Central memory CD4-positive, alpha-beta T cell (primary cell): ENCODE data around the gene LIX1.
"Not testable (repeated sequence)": the region's sequence is repeated elsewhere in the genome, so short reads cannot be mapped to it uniquely, and the experiment has no call there.

ENCODE experiments used
- DNase-seq: peaks from one replicate; pipeline ENCODE4 v3.0.0; 2022
- total RNA-seq, 3 experiments: gene quantifications; one replicate each; lab custom pipeline; 2026; lab: John Stamatoyannopoulos, UW

Gene LIX1
- total RNA-seq = 0 reads per million in 3 experiments

DNA sequence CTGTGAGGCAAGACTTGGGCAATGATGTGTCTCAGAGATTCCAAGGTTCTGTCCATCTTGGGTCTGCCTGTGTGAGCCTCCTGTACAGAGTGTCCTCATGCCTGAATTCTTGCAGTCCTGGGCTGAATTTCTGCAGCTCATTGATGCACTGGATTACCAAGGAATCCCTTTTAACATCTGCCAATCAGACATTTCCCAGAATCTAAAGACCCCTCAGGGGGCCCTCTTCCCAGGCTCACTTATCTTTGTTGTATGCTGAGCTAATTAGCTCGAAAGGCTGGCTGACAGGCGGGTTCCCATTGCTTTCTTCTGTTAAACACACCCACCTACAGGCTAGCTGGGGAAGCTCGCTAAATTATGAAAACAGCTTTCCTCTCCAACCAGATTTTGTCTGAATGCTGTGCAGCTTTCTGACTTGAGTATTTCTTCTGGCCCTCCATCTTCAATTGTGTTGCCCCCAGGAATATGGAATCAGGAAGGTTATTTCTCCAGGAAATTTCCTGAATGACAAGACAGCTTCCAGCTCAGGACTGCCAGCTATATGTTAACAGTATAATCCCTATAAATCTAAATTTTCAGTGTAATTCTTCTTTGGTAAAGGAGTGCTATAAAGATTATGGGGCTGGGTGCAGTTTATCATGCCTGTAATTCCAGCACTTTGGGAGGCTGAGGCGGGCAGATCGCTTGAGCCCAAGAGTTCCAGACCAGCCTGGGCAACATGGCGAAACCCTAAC lies at the start of gene LIX1:
TSS of gene LIX1 (minus strand) at position 91 of the 734 bp plus-strand sequence. CDS start at position 56, 35 bp downstream.
- peak; percentile 3 for DNase-seq

DNA sequence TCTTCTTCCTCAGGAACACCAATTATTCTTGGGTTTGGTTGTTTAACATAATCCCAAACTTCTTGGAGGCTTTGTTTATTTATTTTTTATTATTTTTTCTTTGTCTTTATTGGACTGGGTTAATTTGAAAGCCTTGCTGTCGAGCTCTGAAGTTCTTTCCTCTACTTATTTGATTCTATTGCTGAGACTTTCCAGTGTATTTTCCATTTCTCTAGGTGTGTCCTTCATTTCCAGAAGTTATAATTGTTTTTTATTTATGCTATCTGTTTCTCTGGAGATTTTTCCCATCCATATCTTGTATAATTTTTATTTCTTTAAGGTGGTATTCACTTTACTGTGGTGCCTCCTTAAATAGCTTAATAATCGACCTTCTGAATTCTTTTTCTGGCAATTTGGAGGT lies 49.5 kb upstream of the LIX1 start:
- no peak for DNase-seq

DNA sequence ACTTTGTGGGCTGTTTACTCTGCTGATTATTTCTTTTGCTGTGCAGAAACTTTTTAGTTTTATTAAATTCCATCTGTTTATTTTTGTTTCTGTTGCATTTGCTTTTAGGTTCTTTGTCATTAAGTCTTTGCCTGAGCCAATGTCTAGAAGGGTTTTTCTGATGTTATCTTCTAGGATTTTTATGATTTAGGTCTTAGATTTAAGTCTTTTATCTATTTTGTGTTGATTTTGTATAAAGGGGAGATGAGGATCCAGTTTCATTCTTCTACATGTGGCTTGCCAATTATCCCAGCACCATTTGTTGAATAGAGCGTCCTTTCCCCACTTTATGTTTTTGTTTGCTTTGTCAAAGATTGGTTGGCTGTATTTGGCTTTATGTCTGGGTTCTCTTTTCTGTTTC lies 47.1 kb upstream of the LIX1 start:
- DNase-seq = not testable (repeated sequence)

DNA sequence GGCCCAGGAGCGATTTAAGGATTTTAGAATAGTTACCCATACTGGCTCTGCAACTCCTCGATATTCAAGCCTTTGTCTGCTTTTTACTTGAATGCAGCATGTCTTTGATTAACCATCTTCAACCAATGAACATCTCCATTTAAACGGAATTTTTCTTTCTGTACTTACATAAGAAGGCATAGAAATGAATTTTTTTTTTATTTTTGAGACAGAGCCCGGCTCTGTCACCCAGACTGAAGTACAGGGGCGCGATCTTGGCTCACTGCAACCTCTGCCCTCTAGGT lies 41.5 kb upstream of the LIX1 start:
- DNase-seq = no peak

DNA sequence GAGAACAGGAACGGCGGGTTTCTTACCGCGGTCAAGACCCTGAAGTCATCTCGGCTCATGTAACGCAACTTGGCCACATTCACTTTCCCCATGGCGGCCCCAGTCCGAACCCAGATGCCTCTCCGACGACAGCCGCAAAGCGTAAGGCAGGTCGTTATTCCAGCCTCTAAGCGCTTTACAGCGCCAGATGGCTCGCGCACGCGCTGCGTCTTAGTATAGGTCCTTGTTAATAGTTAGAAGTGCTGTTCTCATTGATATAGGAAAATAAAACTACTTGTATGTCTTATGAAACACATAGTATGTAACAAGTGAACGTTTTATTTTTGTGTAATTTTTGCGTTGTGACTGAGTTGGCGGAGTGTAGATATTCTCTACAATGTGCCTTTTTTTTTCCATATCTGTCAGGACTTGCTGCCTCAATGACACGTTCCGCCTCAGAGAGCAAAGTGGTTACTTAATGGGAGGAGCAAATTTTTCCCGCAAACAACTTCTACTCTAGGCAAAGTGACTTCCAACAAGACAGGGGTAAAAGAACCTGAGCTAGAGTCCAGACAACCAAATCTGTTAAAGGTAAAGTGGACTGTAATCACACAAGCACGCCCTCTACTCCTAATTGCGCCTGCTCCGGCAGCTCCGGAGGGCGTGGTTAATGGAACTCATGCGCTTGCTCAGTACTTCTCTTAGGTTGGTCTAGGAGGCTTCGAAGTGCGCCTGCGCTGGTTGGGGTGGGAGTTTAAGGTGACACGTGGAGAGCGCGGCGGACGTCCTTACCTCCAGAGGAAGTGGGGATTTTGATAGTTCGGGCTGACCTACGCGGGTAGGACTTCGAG lies 40.9 kb upstream of the LIX1 start, which contains the start of gene RIOK2:
TSS of gene RIOK2 (minus strand) at position 148 of the 830 bp plus-strand sequence. CDS start at position 92, 56 bp downstream.
- peak; percentile 90 for DNase-seq

DNA sequence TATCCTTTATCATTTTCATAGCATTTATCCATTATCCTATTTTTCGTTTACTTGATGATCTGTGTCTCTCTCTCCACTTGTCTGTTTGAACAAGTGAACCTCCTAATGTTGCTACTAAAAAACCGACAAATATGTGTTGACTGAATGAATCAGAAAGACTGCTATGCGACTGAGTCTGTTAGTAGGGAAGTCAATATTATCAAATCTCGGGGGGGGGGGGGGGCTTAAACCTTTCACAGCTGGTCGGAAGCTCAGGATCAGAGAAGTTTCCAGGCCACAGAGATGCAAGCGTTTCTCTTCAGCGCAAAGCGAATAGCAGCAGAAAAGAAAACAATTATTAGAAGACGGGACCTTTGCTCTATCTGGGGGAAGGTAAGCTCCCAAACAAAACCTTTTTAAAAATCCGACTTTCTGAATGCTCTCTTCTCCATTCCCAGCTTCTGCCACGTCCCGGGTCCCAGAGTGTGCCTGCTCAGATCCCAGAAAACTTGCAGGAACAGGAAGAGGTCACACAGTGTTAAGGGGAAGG lies 40.2 kb upstream of the LIX1 start:
- DNase-seq = no peak

DNA sequence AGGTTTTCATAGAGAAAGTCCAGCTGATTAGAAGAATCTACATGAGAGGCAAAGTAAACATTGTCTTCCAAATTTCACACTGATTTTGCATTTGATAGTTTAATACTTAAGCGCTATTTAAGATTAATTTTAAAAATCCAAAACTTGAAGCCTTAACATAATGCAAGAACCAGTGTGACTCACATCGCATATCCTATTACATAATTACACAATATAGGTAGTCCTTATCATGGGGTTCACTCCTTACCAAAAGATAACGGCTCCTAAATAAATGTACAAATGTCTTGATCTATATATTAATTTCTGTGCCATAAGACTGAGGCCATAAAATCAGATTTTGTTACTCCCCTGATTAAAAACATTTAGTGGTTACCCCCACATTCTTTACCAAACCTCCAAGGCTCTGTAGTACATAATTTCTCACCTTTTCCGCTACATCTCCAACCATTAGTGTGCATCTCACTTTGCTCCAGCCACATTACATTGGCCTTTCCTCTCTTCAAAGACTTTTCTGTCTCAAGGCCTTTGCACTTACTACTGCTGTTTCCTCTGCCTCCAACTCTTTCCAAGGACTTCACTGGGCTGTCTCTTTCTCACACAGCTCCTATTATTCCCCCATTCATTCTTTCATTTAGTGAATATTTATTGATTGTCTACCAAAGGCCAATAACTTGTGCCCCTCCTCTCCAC lies 39.6 kb upstream of the LIX1 start:
- no peak for DNase-seq

DNA sequence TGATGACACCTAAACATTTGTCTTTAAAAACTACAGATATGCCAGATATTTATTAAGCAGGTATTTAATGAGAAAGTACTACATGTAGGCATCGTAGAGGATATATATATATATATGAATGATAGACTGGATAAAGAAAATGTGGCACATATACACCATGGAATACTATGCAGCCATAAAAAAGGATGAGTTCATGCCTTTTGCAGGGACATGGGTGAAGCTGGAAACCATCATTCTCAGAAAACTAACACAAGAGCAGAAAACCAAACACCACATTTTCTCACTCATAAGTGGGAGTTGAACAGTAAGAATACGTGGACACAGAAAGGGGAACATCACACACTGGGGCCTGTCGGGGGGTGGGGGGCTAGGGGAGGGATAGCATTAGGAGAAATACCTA lies 37.0 kb upstream of the LIX1 start:
- DNase-seq = not testable (repeated sequence)

DNA sequence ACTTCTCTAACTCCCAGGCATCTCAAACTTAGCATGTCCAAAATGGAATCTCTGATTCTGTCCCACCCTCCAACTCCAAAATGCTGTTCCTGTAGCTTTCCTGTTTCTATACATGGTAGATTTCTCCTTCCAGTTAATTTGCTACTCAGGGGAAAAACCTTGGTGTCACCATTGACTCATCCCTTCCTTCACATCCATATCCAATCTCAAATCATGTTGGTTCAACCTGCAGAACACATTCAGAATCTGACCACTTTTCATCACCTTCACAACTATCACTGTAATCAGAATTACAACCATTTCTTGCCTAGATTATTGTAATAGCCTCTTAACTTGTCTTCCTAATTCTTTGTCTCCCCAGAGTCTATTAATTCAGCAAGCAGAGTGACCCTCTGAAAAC lies 29.8 kb upstream of the LIX1 start:
- no peak for DNase-seq

DNA sequence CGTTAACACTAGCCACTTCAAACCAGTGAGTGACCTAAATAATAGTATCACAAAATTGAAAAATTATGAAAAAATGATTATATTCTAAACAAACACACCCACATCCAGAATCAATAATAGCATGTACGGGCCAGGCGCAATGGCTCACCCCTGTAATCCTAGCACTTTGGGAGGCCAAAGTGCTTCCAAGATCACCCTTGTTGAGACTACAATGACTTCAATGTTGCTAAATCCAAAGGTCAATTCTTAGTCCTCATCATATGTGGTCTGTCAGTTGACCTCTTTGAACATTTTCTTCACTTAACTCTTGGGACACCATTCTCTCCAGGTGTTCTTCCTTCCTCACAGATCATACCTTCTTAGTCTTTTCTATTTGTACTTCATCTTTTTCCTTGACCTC lies 29.3 kb upstream of the LIX1 start:
- no peak for DNase-seq

DNA sequence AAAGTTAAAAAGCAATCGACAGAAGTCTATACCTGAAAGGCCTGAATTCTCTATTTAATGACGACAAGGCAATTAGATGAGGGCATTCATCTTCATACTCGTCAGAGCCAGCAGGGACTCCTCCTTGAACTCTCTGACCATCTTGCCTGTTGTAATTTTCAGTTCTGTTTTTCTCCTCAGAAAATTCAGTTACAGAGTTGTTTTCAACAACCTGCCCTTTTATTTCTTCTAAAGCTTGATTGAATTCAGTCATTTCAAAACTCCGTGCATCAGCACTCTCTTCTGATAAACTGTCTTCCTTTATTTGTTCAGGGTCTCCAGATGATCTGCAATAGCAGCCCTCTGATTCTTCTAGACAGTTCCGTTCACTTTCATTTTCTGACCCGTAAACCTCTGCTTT lies 25.0 kb upstream of the LIX1 start:
- DNase-seq = no peak

DNA sequence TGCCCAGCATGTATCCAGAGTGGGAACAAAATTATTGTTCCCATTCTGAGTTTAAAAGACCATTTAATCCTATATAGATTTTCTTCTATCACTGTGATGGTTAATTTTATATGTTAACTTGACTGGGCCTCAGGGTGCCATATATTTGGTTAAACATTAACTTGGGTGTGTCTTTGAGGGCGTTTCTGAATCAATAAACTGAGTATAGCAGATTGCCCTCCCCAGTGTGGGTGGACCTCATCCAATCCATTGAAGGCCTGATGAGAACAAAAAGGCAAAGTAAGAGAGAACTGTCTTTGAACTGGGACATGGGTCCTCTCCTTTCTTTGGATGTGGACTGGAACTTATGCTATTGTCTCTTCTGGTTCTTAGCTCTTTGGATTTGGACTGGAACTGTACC lies 23.3 kb upstream of the LIX1 start:
- no peak for DNase-seq

DNA sequence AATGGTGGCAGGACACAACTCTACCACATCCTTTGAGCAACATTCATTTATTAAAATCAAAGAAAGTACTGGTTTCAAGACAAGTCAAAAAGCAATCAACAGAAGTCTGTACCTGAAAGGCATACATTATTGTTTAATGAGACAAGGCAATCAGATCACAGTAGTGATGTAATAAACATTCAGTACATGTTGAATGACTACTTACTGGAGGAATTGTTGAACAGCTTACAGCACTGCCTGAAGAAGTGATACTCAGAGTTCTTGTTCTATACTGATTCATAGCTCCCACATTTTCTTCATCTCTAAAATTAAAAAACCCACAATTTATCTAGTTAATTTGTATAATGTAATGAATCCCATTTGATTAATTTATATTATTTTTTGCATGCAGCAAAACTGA lies 22.4 kb upstream of the LIX1 start:
- DNase-seq = no peak

DNA sequence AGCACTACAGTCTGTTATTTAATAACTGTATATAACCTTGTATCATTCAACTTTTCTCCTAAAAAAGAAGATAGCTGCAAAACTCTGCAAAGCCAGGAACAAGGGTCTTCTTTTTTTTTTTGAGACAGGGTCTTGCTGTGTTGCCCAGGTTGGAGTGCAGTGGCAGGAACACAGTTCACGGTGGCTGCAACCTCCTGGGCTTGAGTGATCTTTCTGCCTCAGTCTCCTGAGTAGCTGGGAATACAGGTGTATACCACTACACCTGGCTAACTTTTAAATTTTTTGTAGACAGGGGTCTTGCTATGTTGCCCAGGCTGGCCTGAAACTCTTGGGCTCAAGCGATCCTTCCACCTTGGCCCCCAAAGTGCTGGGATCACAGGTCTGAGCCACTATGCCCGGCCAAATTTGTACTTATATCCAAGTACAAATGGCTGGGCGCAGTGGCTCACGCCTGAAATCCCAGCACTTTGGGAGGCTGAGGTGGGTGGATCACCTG lies 21.4 kb upstream of the LIX1 start:
- no peak for DNase-seq

DNA sequence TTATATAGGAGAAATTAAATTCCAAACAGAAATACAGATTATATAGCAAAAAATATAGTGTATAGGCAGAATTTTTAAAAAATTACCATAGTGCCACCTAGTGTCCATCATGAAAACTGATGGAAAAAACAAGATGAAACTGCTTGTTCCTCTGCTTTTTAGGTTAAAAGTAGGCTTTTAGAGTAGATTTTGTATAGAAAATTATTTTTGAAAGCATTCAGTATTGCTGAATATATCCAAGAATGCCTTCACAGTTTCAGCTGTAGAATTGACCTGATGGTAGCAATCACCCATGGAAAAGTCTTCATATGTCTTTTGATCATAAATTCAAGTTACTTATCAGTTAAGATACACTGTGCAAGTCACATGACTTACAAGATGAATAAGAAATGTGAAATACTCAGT lies 21.0 kb upstream of the LIX1 start:
- DNase-seq = peak; percentile 19

DNA sequence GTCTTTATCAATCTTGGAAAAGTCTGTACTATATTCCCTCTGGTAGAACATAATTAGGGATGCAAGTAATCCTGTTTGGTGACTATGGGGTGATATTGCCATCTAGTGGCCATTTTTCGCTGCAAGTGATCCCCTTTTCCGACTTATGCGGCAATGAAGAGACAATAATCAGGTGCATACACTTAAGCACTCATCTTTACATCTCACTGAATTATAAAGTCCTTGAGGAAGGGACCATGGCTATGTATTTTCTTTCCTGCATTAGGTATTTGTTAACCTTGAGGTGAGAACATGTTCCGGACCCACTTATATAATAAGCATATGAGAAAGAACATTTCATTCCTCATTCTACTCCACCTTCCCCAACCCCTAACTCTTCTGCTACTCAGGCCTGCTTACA lies 19.6 kb upstream of the LIX1 start:
- peak; percentile 41 for DNase-seq

DNA sequence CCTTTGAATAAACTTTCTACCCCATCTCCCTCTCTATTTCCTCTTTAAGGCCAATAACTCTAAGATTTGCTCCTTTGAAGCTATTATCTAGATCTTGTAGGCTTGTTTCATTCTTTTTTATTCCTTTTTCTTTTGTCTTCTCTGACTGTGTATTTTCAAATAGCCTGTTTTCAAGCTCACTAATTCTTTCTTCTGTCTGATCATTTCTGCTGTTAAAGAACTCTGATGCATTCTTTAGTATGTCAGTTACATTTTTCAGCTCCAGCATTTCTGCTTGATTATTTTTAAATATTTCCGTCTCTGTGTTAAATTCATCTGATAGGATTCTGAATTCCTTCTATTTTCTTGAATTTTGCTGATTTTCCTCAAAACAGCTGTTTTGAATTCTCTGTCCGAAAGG lies 15.3 kb upstream of the LIX1 start:
- DNase-seq = no peak

DNA sequence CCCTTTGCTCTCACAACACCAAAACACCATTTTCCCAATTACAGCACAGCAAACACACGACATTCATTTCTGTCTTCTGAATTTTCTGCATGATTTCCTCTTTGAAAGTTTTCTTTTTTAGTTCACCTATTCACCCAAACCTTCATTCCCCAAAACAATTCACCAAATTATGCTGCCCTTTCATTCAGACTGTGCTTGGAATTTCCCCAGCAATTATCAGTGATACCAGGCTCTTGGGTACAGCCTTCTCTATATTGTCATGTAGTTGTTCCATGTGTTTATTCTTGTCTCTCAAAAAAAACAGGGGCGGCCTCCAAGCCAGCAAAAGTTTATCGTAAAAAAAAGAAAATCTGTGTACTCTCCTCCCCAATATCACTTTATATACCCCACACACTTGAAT lies 9.0 kb upstream of the LIX1 start:
- DNase-seq = no peak

DNA sequence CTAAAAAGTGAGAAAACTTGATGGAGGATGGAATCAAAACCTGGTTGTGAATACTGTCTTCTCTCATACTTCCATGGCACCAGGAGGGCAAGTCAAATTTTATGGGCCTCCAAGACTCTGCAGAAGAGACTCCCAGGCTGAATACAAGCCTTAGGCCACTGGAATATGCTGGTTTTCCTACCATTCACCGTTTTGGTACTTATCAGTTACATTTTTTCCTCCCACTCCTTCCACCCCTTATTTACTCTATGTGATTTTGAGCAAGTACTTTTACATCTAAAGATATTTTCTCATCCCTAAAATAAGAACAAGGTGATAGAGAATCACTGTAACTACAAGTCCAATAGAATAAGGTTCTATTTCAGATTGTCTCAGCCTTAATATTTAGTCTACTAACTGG lies 8.0 kb upstream of the LIX1 start:
- no peak for DNase-seq

DNA sequence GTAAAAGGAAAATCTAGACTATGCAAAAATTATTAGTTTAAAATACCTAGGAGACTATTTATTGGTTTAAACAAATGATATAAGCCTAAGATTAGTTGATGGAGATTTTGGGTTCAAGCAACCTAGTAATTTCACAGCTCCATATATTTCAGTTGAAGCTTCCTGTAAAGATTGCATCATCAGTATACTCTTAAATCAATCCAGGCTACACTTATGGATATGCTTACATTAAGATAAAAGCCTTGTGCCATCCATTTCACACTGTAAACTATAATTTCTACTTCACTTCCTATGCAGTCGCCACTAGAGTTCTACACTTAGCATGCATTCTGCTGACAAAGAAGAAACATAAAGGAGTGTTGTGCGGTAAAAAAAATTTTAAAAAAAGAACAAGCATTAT lies 7.3 kb upstream of the LIX1 start:
- DNase-seq = no peak

DNA sequence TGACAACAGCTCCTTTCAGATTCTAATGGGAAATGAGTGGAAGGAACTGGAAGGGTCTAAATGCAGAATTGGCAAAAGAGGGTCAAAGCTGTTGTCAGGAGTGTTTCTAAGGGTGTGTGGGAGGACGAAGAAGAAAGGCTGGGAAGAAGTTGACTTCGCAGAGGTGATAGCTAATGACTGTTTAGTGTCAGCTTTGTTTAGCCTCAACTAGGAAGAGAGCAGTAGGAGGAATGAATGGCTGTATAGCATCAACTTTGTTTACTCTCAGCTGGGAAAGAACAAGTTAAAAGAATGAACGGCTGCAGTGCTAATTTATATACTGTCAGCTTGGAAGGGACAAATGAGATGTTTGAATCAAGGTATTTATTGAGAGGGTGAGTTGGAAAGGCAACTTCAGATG lies 5.9 kb upstream of the LIX1 start:
- no peak for DNase-seq

DNA sequence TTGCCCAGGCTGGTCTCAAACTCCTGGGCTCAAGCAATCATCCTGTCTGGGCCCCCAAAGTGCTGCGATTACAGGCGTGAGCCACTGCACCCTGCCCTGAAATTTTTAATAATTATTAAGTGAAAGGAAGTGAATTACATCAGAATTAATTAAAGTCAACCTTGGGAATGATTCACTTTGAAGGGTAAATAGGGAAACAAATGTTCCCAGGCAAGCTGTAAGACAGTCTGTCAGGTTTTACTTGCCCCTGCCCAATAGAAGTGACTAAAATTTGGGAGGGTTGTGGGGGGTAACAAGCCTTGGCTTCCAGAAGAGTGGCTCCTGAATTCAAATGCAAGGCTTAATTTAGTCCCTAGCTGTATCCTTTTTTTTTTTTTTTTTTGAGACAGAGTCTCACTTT lies 1.3 kb upstream of the LIX1 start:
- DNase-seq = no peak

DNA sequence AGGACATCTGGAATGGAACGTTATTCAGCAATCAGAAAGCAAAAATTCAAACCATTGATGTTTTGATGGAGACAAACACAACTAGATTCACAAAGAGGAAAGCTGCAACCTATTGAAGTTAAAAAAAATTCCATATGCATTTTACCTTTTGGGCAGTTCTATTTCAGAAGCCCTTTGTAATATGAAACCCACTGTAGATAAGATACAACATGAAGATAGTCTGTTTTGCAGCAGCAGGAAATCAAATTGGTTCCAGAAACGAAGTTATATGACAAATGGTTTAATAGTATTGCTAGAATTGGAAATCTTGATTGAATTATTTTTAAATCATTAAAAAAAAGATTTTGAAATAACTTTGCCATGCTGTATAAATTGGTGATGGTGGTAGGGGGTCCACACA lies 872 bp downstream of the LIX1 start:
- no peak for DNase-seq
